Mucosa of stomach (tissue), 1 donor: Measurements from ENCODE around the gene PLCG2.

Experiments used
- H3K27me3 ChIP-seq: one replicate; pipeline ENCODE4 v1.7.0; 2013; ENCODE audit warnings: mild to moderate bottlenecking, low read length; ENCODE audit not compliant: control insufficient read depth, insufficient read depth
- H3K36me3 ChIP-seq: one replicate; pipeline ENCODE4 v1.7.0; 2013; ENCODE audit warnings: low read length; ENCODE audit not compliant: control insufficient read depth, insufficient read depth
- H3K4me1 ChIP-seq: one replicate; pipeline ENCODE4 v1.7.0; 2013; ENCODE audit warnings: mild to moderate bottlenecking, low read length; ENCODE audit not compliant: control insufficient read depth, insufficient read depth
- H3K4me3 ChIP-seq: one replicate; pipeline ENCODE4 v1.7.0; 2013; ENCODE audit warnings: low read length
- H3K9ac ChIP-seq: one replicate; pipeline ENCODE4 v1.7.0; 2013; ENCODE audit warnings: mild to moderate bottlenecking, low read length, moderate library complexity
- H3K9me3 ChIP-seq: one replicate; pipeline ENCODE4 v1.7.0; 2013; ENCODE audit warnings: mild to moderate bottlenecking, low read length, moderate library complexity; ENCODE audit not compliant: control insufficient read depth
- donor health status: Pancreatic carcinoma.

PLCG2 gene

DNA sequence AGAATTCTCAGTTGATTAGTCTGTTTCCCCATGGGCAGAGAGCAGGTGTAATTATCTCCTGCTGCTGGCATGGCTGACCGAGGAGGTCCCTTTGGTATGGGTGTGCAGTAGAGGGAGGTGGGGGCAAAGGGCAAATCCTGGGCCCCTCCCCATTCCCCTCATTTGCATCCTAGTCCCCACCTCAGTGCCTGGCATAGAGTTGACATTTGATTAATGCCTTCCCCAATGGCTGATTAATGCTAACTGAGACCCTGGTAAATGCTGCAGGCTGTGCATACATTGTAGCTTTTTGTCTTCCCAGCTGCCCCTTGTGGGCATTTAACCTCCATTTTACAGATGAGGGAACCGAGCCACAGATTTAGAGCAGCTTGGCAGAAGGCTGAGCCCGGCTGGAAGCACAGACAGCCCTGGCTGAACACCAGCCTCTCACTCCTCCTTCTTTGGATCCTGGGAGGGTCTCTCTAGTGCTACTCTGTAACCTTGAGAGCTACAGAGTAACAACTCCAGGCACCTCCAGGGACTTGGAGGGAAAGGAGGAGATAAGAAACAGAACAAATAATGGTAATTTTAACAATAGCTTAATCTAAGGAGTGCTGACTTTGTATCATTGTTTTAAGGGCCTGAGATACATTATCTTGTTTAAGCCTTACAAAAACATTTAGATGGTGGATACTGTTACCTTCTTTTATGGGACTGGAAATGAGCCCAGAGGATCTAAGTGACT, 5.1 kb downstream of the PLCG2 start:
- Histone ChIP-seq H3K4me1 (peaks cover 23% of the 10 kb centered on the region), H3K36me3 (no peaks in the 10 kb centered on the region), H3K9me3 (no peaks in the 10 kb centered on the region), H3K9ac (no peak overlapping the region), H3K4me3 (no peak overlapping the region), H3K27me3 (peaks cover 23% of the 10 kb centered on the region)

DNA sequence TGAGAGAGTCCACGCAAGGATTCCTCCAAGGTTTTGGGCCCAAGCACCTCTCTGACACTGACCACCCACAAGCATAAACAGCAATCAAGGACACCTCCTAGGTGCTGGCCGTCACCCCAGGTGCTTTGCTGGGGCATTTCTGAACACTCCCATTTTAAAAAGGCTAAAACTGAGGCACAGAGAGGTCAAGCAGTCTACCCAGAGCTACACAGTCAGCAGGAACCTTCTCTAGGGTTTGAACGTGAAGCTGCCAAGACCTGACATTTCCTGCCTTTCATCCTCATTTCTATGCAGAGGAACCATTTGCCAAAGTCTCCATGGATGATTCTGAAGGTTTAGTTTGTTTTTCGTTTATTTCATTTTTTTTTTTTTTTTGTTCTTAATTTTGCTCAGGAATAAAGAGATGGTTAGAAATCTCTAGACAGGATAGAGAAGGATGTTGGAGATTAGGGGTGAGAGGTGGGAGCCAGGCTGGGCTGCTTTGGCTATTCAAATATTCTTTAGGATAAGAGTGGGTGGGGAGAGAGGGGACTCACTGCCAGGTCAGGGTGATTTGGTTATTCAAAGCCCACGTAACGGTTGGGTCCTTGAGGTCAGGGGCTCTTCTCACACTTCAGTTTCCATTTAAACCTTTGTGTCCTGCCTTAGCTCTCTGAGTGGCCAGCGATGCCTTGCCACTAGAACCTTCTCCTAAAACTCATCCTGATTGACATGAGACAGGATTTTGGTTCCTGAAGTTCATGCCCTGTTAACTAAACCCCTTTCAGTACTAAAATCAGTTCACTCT, 6.2 kb downstream of the PLCG2 start:
- Histone ChIP-seq H3K9me3 (no peaks in the 10 kb centered on the region), H3K36me3 (no peaks in the 10 kb centered on the region), H3K27me3 (peaks cover 14% of the 10 kb centered on the region), H3K4me1 (peaks cover 16% of the 10 kb centered on the region), H3K4me3 (no peak overlapping the region), H3K9ac (no peak overlapping the region)

- H3K4me1 ChIP-seq: peaks cover 16% of the 10 kb centered on the region
- peaks cover 10% of the 10 kb centered on the region for H3K27me3 ChIP-seq
- H3K36me3 ChIP-seq: no peaks in the 10 kb centered on the region
- H3K9me3 ChIP-seq: no peaks in the 10 kb centered on the region
- no peak overlapping the region for H3K9ac ChIP-seq
- H3K4me3 ChIP-seq: no peak overlapping the region
Measured at GRCh38 chr16:81786321-81786720, 7.2 kb downstream of the PLCG2 start.

DNA sequence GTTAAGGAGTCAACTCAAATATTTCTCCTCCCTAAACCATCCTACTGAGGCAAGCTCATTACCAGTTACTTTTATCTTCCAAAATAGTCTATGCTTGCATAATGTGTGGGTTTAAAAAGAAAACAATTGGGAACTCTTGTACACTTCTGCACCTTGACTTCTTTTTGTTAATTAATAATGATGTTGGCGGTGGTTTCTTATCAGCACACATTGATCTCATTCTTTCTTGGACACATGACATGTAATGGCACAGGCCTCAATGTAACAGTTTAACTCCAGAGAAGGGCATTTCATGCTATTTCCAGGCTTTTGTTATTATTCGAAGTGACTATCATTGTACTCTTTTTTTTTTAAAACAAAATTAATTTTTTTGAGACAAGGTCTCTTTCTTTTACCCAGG, 7.8 kb downstream of the PLCG2 start:
- H3K4me1 ChIP-seq: peaks cover 16% of the 10 kb centered on the region
- no peaks in the 10 kb centered on the region for H3K9me3 ChIP-seq
- no peak overlapping the region for H3K9ac ChIP-seq
- no peak overlapping the region for H3K4me3 ChIP-seq
- H3K27me3 ChIP-seq: peaks cover 12% of the 10 kb centered on the region
- H3K36me3 ChIP-seq: no peaks in the 10 kb centered on the region

GRCh38 chr16:81787659-81788058, 8.6 kb downstream of the PLCG2 start:
- no peaks in the 10 kb centered on the region for H3K36me3 ChIP-seq
- H3K4me3 ChIP-seq: no peak overlapping the region
- H3K9ac ChIP-seq: no peak overlapping the region
- H3K27me3 ChIP-seq: peaks cover 13% of the 10 kb centered on the region
- no peaks in the 10 kb centered on the region for H3K9me3 ChIP-seq
- peaks cover 16% of the 10 kb centered on the region for H3K4me1 ChIP-seq

- Histone ChIP-seq H3K9me3 (no peaks in the 10 kb centered on the region), H3K9ac (no peak overlapping the region), H3K4me1 (no peaks in the 10 kb centered on the region), H3K27me3 (peaks cover 6% of the 10 kb centered on the region), H3K36me3 (no peaks in the 10 kb centered on the region), H3K4me3 (no peak overlapping the region)
Measured at GRCh38 chr16:81790277-81790676, 11.2 kb downstream of the PLCG2 start.

DNA sequence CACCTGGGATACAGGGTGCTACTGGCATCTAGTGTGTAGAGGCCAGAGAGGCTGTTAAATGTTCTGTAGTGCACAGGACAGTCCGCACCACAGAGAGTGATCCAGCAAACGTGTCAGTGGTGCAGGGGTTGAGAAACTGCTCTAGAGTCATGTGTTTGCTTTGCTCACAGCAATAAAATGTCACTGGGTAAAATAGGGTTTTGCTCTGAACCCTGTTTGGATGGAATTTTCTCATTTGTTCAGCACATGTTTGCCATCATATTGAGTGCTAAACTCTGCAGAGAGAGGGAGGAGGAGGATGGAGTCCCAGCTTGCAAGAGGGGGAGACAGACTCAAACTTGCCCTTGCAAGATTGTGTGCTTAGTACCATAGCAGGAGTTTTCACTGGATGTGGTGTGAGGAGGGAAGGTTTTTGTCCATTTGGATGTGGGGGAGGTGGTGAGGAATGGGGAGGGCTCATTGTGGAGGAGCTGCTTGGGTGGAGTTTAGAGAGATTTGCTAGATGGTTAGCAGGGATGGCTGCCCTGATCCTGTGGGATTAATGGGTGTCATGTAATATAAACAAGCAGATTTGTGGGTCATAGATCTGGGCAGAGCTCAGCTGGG, 11.8 kb downstream of the PLCG2 start:
- no peak overlapping the region for H3K9ac ChIP-seq
- H3K36me3 ChIP-seq: no peaks in the 10 kb centered on the region
- peaks cover 3% of the 10 kb centered on the region for H3K27me3 ChIP-seq
- H3K9me3 ChIP-seq: no peaks in the 10 kb centered on the region
- H3K4me3 ChIP-seq: no peak overlapping the region
- H3K4me1 ChIP-seq: no peaks in the 10 kb centered on the region

DNA sequence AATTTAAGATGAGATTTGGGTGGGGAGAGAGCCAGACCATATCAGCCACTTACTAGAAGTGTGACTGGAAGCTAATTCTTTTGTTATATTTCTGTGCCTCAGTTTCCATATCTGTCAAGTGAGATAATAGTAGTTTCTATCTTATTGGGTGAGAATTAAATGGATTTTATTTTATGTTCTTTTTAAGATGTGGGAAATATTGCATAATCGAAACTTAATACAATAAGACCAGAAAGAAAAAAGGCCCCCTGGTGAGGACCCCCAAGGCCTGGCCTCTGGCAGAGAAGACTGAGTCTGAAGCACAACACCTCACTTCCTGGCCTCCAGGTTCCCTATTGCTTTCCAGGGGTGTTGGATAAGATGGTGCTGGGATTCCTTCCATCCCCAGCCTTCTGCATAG, 13.7 kb downstream of the PLCG2 start:
- H3K4me1 ChIP-seq: no peaks in the 10 kb centered on the region
- no peaks in the 10 kb centered on the region for H3K36me3 ChIP-seq
- H3K9me3 ChIP-seq: no peaks in the 10 kb centered on the region
- no peak overlapping the region for H3K4me3 ChIP-seq
- no peak overlapping the region for H3K9ac ChIP-seq
- H3K27me3 ChIP-seq: peaks cover 3% of the 10 kb centered on the region

GRCh38 chr16:81795193-81795592, 16.1 kb downstream of the PLCG2 start:
- no peaks in the 10 kb centered on the region for H3K9me3 ChIP-seq
- H3K9ac ChIP-seq: no peak overlapping the region
- H3K4me1 ChIP-seq: no peaks in the 10 kb centered on the region
- no peak overlapping the region for H3K4me3 ChIP-seq
- H3K36me3 ChIP-seq: no peaks in the 10 kb centered on the region
- peaks cover 3% of the 10 kb centered on the region for H3K27me3 ChIP-seq

- no peaks in the 10 kb centered on the region for H3K4me1 ChIP-seq
Measured at GRCh38 chr16:81796035-81796434, 16.9 kb downstream of the PLCG2 start.

DNA sequence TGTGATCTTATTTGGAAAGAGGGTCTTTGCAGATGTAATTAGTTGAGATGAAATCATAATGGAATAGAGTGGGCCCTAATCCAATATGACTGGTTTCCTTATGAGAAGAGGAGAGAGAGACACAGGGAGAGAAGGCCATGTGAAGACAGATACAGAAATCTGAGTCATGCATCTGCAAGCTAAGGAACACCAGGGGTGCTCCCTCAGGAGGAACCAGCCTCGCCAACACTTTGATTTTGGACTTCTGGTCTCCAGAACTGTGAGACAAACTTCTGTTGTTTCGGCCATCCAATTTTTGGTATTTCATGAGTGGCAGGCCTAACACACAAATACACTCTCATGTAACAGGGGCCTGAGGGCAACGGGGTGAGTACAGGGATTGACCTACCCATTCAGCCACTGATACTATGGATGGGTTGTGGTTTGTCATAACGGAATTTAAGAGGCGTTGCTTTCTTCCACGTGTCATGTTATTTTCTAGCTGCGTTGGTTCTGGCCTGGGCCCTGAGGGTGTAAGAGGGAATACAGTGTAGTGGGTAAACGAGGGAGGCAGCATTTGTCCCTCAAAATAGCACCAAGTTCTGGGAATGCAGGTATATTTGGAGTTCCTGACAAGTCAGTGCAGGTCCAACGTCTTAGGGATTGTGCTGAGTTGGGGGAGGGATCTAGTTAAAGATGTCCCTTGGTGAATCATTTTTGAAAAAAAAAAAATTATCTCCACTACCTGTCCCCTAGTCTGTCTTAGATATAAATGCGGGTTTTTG, 17.7 kb downstream of the PLCG2 start:
- no peaks in the 10 kb centered on the region for H3K4me1 ChIP-seq
- H3K4me3 ChIP-seq: no peak overlapping the region
- peaks cover 2% of the 10 kb centered on the region for H3K27me3 ChIP-seq
- no peak overlapping the region for H3K9ac ChIP-seq
- no peaks in the 10 kb centered on the region for H3K36me3 ChIP-seq
- no peaks in the 10 kb centered on the region for H3K9me3 ChIP-seq

More at GRCh38 chr16:81796035-81796434, 16.9 kb downstream of the PLCG2 start:
- Histone ChIP-seq H3K36me3 (no peaks in the 10 kb centered on the region), H3K9ac (no peak overlapping the region), H3K9me3 (no peaks in the 10 kb centered on the region), H3K27me3 (peaks cover 3% of the 10 kb centered on the region), H3K4me3 (no peak overlapping the region)
